IPS DF 4.7 (cell line): ENCODE results near the gene MED20.
A peak's percentile ranks its signal among the peaks of the same experiment; 100 is the strongest.
"Not testable (repeated sequence)": the region's sequence is repeated elsewhere in the genome, so short reads cannot be mapped to it uniquely, and the experiment has no call there.

Experiments
- DNase-seq: peaks from one replicate; pipeline ENCODE4 v3.0.0-alpha.2; 2013; ENCODE audit warnings: low spot score; ENCODE audit errors: extremely low read depth

The MED20 gene

GRCh38 chr6:41920921-41921711 is at the start of gene MED20, which contains the start of gene BYSL:
Gene MED20, minus strand, starts transcription at chr6:41921139. Its CDS starts 121 bp downstream, at chr6:41921018.
Gene BYSL, plus strand, starts transcription at chr6:41921499. Its CDS starts 64 bp downstream, at chr6:41921563.
- DNase-seq = no peak

- no peak for DNase-seq
Observed at GRCh38 chr6:41970436-41970846, 49.5 kb upstream of the MED20 start.

- DNase-seq = no peak
Observed at GRCh38 chr6:41967312-41968287, 46.7 kb upstream of the MED20 start.

GRCh38 chr6:41966961-41967311 is 46.0 kb upstream of the MED20 start:
- no peak for DNase-seq

GRCh38 chr6:41966214-41966920 is 45.4 kb upstream of the MED20 start:
- DNase-seq = no peak

- DNase-seq = peak; percentile 93
Observed at GRCh38 chr6:41965429-41966213, 44.7 kb upstream of the MED20 start.

GRCh38 chr6:41964201-41964887 is 43.4 kb upstream of the MED20 start:
- DNase-seq = no peak

- no peak for DNase-seq
Observed at GRCh38 chr6:41963371-41963770, 42.4 kb upstream of the MED20 start.

- no peak for DNase-seq
Observed at GRCh38 chr6:41960028-41960427, 39.1 kb upstream of the MED20 start.

- no peak for DNase-seq
Observed at GRCh38 chr6:41958022-41958856, 37.3 kb upstream of the MED20 start.

GRCh38 chr6:41957117-41957516 is 36.2 kb upstream of the MED20 start:
- DNase-seq = no peak

- DNase-seq = no peak
Observed at GRCh38 chr6:41955412-41955811, 34.5 kb upstream of the MED20 start.

- DNase-seq = no peak
Observed at GRCh38 chr6:41954668-41955067, 33.7 kb upstream of the MED20 start.

GRCh38 chr6:41947581-41948220 is 26.8 kb upstream of the MED20 start:
- DNase-seq = no peak

GRCh38 chr6:41943456-41943855 is 22.5 kb upstream of the MED20 start:
- no peak for DNase-seq

- DNase-seq = not testable (repeated sequence)
Observed at GRCh38 chr6:41942882-41943281, 21.9 kb upstream of the MED20 start.

GRCh38 chr6:41942067-41942851 is 21.3 kb upstream of the MED20 start:
- DNase-seq = no peak
